GM12878 (cell line): ENCODE data around the gene SNAI3. TPM values are rescaled to one million over a fixed set of nuclear protein-coding genes. Genes with fewer than 3 reads are reported as not detected.

ENCODE experiments used
- ATAC-seq: fragments of 200-7000 bp; cut with Tn5 transposase; 3 replicates; pipeline ENCODE4 v1.9.1; 2020; ENCODE audit warnings: mild to moderate bottlenecking, moderate library complexity
- BruUV-seq: library from RNA; stranded (reverse); fragments of 400-500 nt; replicated peaks from 2 replicates; lab custom pipeline; 2021; lab: Mats Ljungman, UMichigan
- CTCF ChIA-PET: fragments of 300-600 bp; sonication (Branson Sonifier 250); formaldehyde crosslinking; extraction: SDS; loops from one replicate; lab custom pipeline; 2021; ENCODE audit warnings: inconsistent platforms; lab: Yijun Ruan, JAX
- POLR2A ChIA-PET: fragments of 350-600 bp; formaldehyde crosslinking; extraction: SDS; loops from one replicate; lab custom pipeline; 2021; ENCODE audit warnings: inconsistent platforms; lab: Charles Lee
- RAD21 ChIA-PET: fragments of 300-600 bp; sonication (Branson Sonifier 250); formaldehyde crosslinking; loops from one replicate; lab custom pipeline; 2023; ENCODE audit warnings: antibody characterized with exemption; ENCODE audit not compliant: unreplicated experiment; lab: Charles Lee
- SMC1A ChIA-PET: fragments of 300-600 bp; sonication (Branson Sonifier 250); formaldehyde crosslinking; loops from one replicate; lab custom pipeline; 2023; ENCODE audit not compliant: unreplicated experiment, uncharacterized antibody; lab: Charles Lee
- DNase-seq: peaks from one replicate; pipeline ENCODE4 v3.0.0-alpha.2; 2011; ENCODE audit warnings: low read depth, low spot score
- FAIRE-seq: peaks from 3 replicates; lab custom pipeline; 2011; peaks lifted over from hg19 to GRCh38; lab: Jason Lieb, UNC
- H2AFZ ChIP-seq: 2 replicates; pipeline ENCODE4 v1.6.0; 2011; ENCODE audit warnings: low read depth, low read length, control low read depth; ENCODE audit not compliant: control insufficient read depth
- H3K27ac ChIP-seq: 2 replicates; pipeline ENCODE4 v1.5.1; 2011; ENCODE audit warnings: control low read depth; ENCODE audit not compliant: control insufficient read depth, insufficient read depth
- H3K27me3 ChIP-seq, 2 experiments: replicated peaks in 1 of 2; 2 replicates each; pipeline versions ENCODE4 v1.6.0 to v1.6.1; 2011; ENCODE audit warnings: low read length in 1 of 2; ENCODE audit not compliant: control insufficient read depth in 2 of 2, insufficient read depth in 2 of 2
- H3K36me3 ChIP-seq, 2 experiments: 2 replicates each; pipeline ENCODE4 v1.5.1; 2011; ENCODE audit warnings: low read length in 1 of 2; ENCODE audit not compliant: control insufficient read depth in 2 of 2, insufficient read depth in 2 of 2
- H3K4me1 ChIP-seq: 2 replicates; pipeline ENCODE4 v1.6.1; 2011; ENCODE audit warnings: mild to moderate bottlenecking, low read length, moderate library complexity, mixed read lengths; ENCODE audit not compliant: control insufficient read depth, insufficient read depth
- H3K4me2 ChIP-seq: 2 replicates; pipeline ENCODE4 v1.6.0; 2011; ENCODE audit warnings: control low read depth; ENCODE audit not compliant: control insufficient read depth, insufficient read depth
- H3K4me3 ChIP-seq: fragments of 200-600 bp; sonication (generic); 2 replicates; pipeline ENCODE4 v1.5.1; 2016
- H3K79me2 ChIP-seq: 2 replicates; pipeline ENCODE4 v1.6.0; 2011; ENCODE audit warnings: low read length; ENCODE audit not compliant: control insufficient read depth, insufficient read depth
- H3K9ac ChIP-seq: 2 replicates; pipeline ENCODE4 v1.8.0; 2011; ENCODE audit warnings: low read length, control low read depth, mixed read lengths; ENCODE audit not compliant: control insufficient read depth, insufficient read depth
- H3K9me3 ChIP-seq: replicated peaks from 3 replicates; pipeline ENCODE4 v1.5.1; 2011; ENCODE audit warnings: mild to moderate bottlenecking, low read length; ENCODE audit not compliant: control insufficient read depth, insufficient read depth
- H4K20me1 ChIP-seq: 2 replicates; pipeline ENCODE4 v1.6.0; 2011; ENCODE audit not compliant: control insufficient read depth, insufficient read depth
- CHD2 ChIP-seq: IDR thresholded peaks from 2 replicates; pipeline ENCODE4 v1.6.1; 2011; ENCODE audit warnings: low read depth, low read length, improper control_type of control experiment, borderline replicate concordance
- ESRRA ChIP-seq: IDR thresholded peaks from 2 replicates; pipeline ENCODE4 v1.6.1; 2012; ENCODE audit warnings: mild to moderate bottlenecking, low read length, improper control_type of control experiment
- KAT2A ChIP-seq: conservative IDR thresholded peaks from 2 replicates; pipeline ENCODE4 v1.6.1; 2011; ENCODE audit warnings: low read depth, low read length; ENCODE audit not compliant: control insufficient read depth
- LARP7 ChIP-seq: fragments of 450-650 bp; IDR thresholded peaks from 2 replicates; pipeline ENCODE4 v1.6.1; 2017; ENCODE audit warnings: mild to moderate bottlenecking
- MYC ChIP-seq: IDR thresholded peaks from 2 replicates; pipeline ENCODE4 v1.6.1; 2011; ENCODE audit warnings: mild to moderate bottlenecking, low read length, moderate library complexity, inconsistent platforms; ENCODE audit not compliant: insufficient read depth, insufficient replicate concordance, insufficient read length, severe bottlenecking
- POLR2A ChIP-seq: IDR thresholded peaks from 2 replicates; pipeline ENCODE4 v1.6.1; 2011; ENCODE audit warnings: low read depth, mild to moderate bottlenecking, low read length
- SMAD1 ChIP-seq: fragments of 450-650 bp; IDR thresholded peaks from 2 replicates; pipeline ENCODE4 v1.6.1; 2018; ENCODE audit warnings: mild to moderate bottlenecking, low read depth; ENCODE audit not compliant: partially characterized antibody
- WGBS: methylation state at CpG from one replicate; pipeline ENCODE4 v1.1.6; 2016; ENCODE audit warnings: low lambda C conversion rate; ENCODE audit not compliant: insufficient replicate concordance, insufficient coverage; ENCODE audit errors: missing lambda C conversion rate; 5-methylcytosine and 5-hydroxymethylcytosine counted together
- in situ Hi-C: fragments of 300-500 bp; cut with MboI; formaldehyde crosslinking; loops from 9 replicates; pipeline ENCODE4 v1.14.3; 2018; ENCODE audit warnings: mixed read lengths
- intact Hi-C: fragments of 100-400 bp; cut with micrococcal nuclease; formaldehyde crosslinking; loops from one replicate; pipeline ENCODE4 v1.14.2; 2022; ENCODE audit not compliant: unreplicated experiment
- polyA plus RNA-seq, 11 experiments: library from polyadenylated mRNA; depleted of rRNA in 4 of 11; unstranded in 6 of 11; stranded (reverse) in 5 of 11; fragments of >200 nt; fragmentation: Nextera tagmentation in 4 of 11; fragmentation: Illumina TruSeq in 1 of 11; extraction: Ambion mirVana in 4 of 11; extraction: Trizol in 1 of 11; gene quantifications; 1 replicate in 1 of 11; 2 replicates in 10 of 11; pipeline versions ENCODE4 v1.2.1 to v1.2.3, GENCODE V29; 2011 to 2016; ENCODE audit warnings: inconsistent platforms in 2 of 11, missing spikeins in 2 of 11, low read depth in 1 of 11
- total RNA-seq, 4 experiments: library from RNA; depleted of rRNA in 3 of 4; stranded (reverse); fragments of >200 nt in 3 of 4; fragmentation: Illumina TruSeq in 1 of 4; extraction: Trizol in 1 of 4; gene quantifications; 2 replicates each; pipeline versions ENCODE4 v1.2.1 to v1.2.3, GENCODE V29; 2013 to 2021
- TF ChIP-seq, protein P1 (sequence below): IDR thresholded peaks from 2 replicates; pipeline ENCODE4 v1.6.1; 2012; ENCODE audit warnings: low read depth, low read length, improper control_type of control experiment
- TF ChIP-seq, protein P2 (sequence below): IDR thresholded peaks from 2 replicates; pipeline ENCODE4 v1.6.1; 2011; ENCODE audit warnings: borderline replicate concordance, low read depth, mild to moderate bottlenecking, moderate library complexity, mixed read lengths, low read length; ENCODE audit not compliant: insufficient read depth; ENCODE audit errors: extremely low read length

Gene SNAI3
- total and polyA plus RNA-seq, 10 of the 15 experiments (the other 5 are each of a cell fraction or from before 2014, with no cell fraction given) = 0.21 to 7.4 (median 3.0) TPM

DNA sequence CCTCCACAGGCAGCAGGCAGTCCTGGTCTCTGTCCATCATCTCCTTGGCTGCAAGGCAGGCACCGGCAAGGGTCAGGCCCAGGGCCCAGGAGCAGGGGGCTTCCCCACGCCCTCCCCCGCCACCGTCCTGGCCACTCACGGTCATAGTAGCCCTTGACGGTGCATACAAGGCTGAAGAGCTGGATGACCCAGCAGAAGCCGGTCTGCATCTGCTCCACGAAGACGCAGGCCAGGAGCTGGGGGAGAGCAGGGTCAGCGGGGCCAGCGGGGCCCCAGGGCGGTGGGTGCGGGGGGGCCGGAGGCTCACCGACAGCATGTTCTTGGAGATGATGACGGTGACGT is 40.1 kb upstream of the SNAI3 start:
- H3K27ac ChIP-seq = no peak overlapping the region
- ChIA-PET RAD21 (no interaction called here), POLR2A (no interaction called here), SMC1A (no interaction called here), CTCF (no interaction called here)
- no peak overlapping the region for H3K4me2 ChIP-seq
- H3K79me2 ChIP-seq = no peaks in the 10 kb centered on the region
- no peaks in the 10 kb centered on the region for H4K20me1 ChIP-seq
- FAIRE-seq = no peak
- intact Hi-C loops (no loop called here), in situ Hi-C loops (no loop called here)
- no peak overlapping the region for H3K9ac ChIP-seq
- TF ChIP-seq LARP7 (no peak), POLR2A (0 out of 2 replicates have a peak, but pooled peaks have one; percentile 15)
- peaks cover 3 to 54% of the 10 kb centered on the region in 2 experiments for H3K36me3 ChIP-seq
- H2AFZ ChIP-seq = no peak overlapping the region
- no peak overlapping the region for H3K4me3 ChIP-seq
- H3K9me3 ChIP-seq = no peaks in the 10 kb centered on the region
- no TSS peak for BruUV-seq
- ATAC-seq = no peak
- H3K27me3 ChIP-seq = no peaks in the 10 kb centered on the region
- 98% methylated on average over 10 of the region's 17 CpGs for WGBS
- no peak for DNase-seq
- H3K4me1 ChIP-seq = no peaks in the 10 kb centered on the region

DNA sequence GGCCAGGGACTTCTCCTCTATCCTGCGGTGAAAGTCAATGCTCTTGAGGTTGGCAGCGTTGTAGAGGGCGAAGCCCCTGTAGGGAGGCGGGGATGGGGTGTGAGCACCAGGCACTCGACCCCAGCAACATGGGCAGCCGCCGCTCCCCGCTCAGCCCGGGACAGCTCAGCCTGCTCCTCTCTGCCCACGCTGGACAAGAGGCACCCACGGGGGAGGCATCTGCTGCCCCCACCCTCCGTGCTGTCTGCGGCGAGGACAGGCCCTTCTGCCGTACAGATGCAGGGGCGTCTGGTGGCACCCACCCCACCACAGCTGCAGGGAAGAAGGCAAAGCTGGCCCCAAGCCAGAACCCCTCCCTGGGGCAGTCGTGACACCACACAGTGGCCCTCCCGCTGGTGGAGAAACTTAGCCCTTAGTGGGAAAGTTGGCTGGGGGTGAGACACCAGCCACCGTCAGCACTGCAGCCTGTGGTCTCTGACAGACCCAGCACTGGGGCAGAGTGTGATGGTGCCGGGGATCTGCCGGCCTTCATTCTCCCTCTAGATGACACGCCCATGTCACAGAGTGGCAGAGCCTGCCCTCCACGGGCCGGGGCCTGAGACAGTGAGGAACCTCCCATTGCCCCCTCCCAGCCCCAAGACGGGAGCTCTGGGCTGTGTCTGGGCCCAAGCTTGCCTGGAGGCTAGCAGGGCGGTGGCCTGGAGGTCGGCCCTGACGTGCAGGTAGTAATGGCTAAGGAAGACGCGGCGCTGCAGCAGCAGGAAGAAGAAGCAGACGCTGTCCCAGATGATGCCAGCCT is 39.5 kb upstream of the SNAI3 start:
- SMC1A ChIA-PET = interaction anchor here (1.1 kb wide), 1 partner anchor 11 kb away, joined by 4 read pairs; no protein-coding TSS in a partner anchor
- BruUV-seq = no TSS peak
- H3K4me3 ChIP-seq = no peak overlapping the region
- DNase-seq = no peak
- H3K4me1 ChIP-seq = no peaks in the 10 kb centered on the region
- in situ Hi-C loops = no loop called here
- WGBS = 84% methylated on average over 32 of the region's 32 CpGs
- CTCF ChIA-PET = no interaction called here
- no peak for ATAC-seq
- H3K27ac ChIP-seq = no peak overlapping the region
- no peaks in the 10 kb centered on the region for H3K79me2 ChIP-seq
- RAD21 ChIA-PET = no interaction called here
- H2AFZ ChIP-seq = no peak overlapping the region
- H3K9me3 ChIP-seq = no peaks in the 10 kb centered on the region
- intact Hi-C loops = no loop called here
- POLR2A ChIA-PET = no interaction called here
- peaks cover 0 to 54% of the 10 kb centered on the region in 2 experiments; a peak in 3 of 4 replicates for H3K36me3 ChIP-seq
- no peaks in the 10 kb centered on the region for H4K20me1 ChIP-seq
- no peak for TF ChIP-seq CHD2
- TF ChIP-seq, protein P1, sequence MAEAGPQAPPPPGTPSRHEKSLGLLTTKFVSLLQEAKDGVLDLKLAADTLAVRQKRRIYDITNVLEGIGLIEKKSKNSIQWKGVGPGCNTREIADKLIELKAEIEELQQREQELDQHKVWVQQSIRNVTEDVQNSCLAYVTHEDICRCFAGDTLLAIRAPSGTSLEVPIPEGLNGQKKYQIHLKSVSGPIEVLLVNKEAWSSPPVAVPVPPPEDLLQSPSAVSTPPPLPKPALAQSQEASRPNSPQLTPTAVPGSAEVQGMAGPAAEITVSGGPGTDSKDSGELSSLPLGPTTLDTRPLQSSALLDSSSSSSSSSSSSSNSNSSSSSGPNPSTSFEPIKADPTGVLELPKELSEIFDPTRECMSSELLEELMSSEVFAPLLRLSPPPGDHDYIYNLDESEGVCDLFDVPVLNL = no peak
- no peak for TF ChIP-seq MYC
- no peak for TF ChIP-seq SMAD1
- TF ChIP-seq ESRRA = no peak
- TF ChIP-seq KAT2A = no peak
- TF ChIP-seq, protein P2, sequence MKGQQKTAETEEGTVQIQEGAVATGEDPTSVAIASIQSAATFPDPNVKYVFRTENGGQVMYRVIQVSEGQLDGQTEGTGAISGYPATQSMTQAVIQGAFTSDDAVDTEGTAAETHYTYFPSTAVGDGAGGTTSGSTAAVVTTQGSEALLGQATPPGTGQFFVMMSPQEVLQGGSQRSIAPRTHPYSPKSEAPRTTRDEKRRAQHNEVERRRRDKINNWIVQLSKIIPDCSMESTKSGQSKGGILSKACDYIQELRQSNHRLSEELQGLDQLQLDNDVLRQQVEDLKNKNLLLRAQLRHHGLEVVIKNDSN = no peak
- H3K4me2 ChIP-seq = no peak overlapping the region
- H3K27me3 ChIP-seq = no peaks in the 10 kb centered on the region
- no peak overlapping the region for H3K9ac ChIP-seq
- FAIRE-seq = no peak
